ENCODE data around the gene ZNF438.
A peak's percentile ranks its signal among the peaks of the same experiment; 100 is the strongest.
"Not testable (repeated sequence)": the region's sequence is repeated elsewhere in the genome, so short reads cannot be mapped to it uniquely, and the experiment has no call there.

ZNF438 gene, protein sequence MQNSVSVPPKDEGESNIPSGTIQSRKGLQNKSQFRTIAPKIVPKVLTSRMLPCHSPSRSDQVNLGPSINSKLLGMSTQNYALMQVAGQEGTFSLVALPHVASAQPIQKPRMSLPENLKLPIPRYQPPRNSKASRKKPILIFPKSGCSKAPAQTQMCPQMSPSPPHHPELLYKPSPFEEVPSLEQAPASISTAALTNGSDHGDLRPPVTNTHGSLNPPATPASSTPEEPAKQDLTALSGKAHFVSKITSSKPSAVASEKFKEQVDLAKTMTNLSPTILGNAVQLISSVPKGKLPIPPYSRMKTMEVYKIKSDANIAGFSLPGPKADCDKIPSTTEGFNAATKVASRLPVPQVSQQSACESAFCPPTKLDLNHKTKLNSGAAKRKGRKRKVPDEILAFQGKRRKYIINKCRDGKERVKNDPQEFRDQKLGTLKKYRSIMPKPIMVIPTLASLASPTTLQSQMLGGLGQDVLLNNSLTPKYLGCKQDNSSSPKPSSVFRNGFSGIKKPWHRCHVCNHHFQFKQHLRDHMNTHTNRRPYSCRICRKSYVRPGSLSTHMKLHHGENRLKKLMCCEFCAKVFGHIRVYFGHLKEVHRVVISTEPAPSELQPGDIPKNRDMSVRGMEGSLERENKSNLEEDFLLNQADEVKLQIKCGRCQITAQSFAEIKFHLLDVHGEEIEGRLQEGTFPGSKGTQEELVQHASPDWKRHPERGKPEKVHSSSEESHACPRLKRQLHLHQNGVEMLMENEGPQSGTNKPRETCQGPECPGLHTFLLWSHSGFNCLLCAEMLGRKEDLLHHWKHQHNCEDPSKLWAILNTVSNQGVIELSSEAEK

DNA sequence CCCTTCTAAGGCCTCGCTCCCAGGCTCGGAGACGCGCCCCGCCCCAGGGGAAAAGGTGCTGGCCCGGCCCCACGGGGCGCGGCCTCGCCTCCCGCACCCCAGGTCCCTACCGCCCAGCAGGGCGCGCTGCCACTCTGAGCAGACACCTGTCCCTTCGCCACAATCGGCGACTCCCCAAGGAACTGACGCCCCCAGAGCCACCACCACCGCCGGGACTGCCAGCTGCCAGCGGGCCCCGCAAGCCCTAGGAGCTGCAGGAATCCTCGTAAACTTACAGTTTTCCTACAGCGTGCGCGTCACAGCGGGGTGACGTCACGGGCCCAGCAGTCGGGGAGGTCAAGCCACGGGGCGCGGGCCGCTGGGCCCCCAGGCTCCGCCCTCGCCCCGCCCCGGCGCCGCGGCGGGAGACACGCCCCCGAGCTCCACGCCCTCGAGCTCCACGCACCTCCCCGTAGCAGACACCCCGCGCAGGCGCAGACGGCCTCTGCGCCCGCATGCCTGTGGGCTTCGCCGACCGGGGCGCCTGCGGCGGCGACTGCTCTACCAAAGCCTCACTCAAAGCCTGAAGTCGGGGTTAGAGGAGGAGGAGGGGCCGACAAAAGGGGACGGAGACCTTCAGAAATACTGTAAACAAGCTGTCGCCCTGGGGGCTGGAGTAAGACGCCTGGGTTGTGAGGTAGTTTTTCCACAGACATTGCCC lies at the start of gene ZNF438:
Gene ZNF438 (minus strand): TSS at position 308 of the 700 bp plus-strand sequence. CDS start 154,831 bp downstream, outside the sequence.
- DNase-seq, result peak; percentile 94 to 95

DNA sequence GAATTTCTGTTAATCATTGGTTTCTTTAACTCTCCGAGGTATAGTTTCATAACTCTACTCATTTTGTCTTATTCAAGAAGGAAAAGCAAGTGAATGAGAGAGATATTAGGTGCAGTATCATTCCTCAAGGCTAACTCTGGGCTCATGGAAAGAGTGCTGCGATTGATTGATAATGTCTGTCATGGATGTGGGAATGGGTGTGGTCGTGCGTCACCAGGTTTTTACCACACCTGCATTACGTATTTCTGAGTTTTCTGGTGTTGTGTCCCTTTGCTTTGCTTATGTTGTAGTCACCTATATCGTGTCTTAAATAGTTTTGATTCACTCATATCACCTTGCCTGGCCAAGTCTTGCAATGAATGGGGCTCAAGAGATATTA lies 44.9 kb upstream of the ZNF438 start:
- DNase-seq, result no peak

DNA sequence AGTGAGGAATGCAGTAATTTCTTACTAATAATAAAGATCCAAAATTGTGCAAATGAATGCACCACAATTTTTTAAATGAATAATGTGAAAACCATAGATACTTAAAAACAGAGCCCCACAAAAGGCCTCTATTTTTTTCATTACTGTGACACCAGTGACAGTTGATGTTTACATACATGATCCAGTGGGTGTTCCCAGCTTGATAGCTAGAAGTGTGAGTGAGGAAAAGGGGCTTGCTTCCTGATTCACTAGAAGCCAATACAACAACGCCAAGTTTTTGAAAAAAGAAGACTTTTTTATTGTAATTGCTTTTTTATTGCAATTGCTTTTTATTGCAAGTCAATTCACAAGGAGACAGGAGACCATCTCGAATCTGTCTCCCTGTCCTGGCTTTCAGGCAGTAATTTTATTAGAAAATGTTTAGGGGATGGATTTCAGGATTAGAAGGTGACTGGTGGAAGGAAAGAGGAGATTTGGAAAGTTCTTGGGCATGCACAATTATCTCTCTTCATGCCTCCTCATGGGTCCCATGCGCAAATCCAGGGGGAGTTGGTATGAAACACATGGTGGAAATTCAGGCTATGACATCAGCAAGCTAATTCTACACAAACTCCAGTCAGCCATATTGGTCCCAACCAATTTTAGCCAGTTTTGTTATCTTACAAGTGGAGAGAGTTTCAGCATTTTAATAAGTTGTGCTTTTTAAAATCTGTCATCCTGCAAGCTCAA lies 44.4 kb upstream of the ZNF438 start:
- DNase-seq, result no peak

DNA sequence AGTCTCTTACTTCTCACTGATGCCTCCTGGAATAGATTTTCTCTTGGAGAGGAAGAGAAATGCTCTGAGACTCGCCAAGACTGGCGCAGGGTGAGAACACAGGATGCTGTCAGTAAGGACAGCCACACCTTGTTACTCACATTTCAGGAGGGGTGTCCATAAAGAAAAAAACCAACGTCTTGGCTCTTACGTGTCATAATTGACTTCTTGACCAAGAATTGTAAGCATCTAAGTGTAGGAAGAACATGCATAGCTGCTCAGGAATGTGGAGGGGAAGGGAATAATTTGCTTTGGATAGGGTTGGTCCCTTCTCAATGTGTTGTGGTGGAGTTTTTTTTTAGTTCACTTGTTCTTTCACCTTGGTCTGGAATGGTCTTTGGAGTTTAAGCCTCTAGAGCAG lies 43.8 kb upstream of the ZNF438 start:
- no peak for DNase-seq

DNA sequence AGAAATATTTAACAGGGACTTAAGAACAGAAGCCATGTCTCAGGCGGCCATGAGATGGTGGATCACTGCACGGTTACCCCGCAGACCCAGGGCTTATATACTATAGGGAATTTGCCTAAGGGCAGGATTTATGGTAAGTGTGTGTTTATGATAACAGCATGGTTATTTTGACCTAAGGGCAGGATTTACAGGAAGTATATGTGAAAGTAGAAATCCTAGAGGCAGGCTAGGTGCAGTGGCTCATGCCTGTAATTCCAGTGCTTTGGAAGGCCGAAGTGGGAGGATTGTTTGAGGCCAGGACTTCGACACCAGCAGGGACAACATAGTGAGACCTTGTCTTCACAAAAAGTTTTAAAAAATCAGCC lies 43.0 kb upstream of the ZNF438 start:
- DNase-seq, result no peak

DNA sequence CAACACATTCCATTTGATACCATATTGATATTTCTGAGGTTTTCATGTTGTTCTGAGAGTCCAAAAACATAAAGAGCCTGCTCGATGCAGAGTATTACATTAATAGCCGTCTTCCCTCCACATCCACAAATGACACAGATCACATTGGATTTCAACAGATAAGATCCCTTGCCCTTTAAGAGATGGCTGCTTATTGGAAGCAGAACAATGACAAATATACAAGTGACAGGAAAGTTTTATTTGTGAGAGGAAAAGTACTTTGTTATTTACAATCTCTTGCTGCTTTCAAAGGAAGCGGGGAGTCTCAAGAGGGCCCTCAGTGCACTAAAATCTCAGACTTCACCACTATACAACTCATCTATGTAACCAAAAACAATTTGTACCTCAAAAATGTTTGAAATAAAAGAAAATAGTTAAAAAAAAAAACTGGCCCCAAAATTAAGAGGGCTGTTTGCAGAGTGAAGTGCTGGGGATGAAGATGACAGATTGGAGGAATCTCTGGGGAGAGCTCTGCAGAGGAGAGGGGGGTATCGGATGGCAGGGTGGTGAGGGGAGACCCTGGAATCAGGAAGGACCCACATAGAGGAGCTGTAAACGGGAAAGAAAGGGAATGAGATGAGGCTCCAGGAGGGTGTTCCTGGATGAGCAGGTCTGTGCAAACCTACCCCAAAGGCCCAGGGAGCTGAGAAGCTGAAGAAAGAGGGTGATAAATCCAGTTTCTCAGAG lies 42.5 kb upstream of the ZNF438 start:
- DNase-seq, result no peak

DNA sequence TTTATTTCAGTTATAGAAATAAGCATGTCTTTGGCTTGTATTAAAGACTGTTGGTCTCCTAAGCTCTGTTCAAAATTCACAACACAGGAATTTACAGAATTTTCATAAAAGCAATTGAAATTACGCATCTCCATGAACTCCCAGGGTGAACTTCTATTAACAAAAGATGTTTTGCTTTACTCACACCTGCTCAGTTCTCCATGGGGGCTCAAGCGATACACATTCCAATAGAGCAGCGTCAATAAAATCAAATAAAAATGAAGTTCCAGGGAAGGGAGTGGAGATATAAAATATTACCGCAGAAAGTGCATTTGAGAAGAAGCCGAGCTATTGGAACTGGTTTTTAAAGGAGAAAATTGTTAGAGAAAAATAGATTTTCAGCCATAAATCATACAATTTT lies 41.5 kb upstream of the ZNF438 start:
- no peak for DNase-seq

DNA sequence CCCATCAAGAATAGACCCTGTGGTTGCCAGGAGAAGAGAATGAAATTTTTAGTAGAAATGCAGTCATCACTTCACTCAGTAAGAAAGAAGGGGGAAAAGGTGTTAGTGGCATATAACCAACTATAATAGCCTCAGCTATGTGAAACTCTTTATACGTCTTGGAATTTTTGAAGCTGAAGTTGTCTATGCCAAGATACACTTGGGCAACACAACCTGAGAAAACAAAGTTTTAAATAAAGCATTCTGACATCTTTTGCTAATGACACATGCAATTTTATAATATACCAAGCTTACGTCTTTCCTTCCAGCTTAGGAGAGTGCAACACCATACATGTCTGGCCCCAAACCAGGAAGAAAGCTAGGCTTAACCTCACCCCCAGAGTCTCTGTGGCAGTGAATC lies 40.8 kb upstream of the ZNF438 start:
- DNase-seq, result no peak

DNA sequence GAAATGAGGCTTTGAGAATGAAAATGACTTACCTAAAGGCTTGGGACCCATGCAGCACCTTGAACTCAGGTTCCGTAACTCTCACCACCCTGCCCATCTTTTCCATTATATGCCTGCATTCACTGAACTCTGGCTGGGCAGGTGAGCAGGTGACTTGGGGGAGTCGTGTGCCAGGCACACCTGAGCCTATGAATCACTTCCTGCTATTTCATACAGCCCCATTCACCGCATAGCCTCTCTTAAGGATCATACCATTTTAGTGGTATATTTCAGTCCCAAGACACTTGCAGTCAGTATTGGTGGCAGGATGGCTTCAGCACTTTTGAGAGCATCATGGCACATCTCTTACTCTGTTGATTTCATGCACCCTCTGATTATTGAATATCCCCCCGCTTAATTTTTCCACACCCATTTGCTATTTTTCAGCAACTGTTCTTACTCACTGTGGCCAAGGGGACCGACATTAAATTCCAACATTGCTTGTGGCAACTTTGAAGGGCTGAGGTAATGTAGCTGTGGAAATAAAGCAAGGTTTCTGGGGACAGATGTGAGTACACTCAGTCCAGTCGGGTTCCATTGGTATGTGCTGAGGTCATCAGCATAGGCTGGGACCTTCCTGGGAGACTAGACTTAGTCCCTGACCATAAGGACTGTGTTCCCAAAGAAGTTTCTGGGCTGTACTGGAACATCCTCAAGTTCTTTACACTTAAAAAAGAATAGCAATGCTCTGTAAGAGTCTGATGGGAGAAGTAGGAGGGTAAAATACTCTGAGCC lies 39.8 kb upstream of the ZNF438 start:
- no peak for DNase-seq

DNA sequence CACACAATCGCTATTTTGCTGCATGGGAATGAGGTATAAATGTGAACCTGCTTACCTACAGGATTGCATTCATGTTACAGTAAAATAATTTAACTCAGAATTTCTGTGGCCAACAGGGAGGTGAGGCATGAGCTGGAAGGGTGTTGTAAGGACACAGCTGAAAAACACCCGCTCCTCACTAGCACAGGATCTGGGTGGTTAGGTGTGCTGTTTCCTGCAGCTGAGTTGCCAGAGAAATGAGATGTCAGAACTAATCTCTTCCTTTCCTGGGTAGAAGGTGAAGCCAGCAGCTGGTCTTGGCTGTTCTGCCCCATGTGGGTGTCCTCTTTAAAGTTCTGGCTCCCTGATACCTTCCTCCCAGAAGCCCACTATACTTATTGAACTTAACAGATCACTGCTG lies 39.0 kb upstream of the ZNF438 start:
- DNase-seq, result no peak

DNA sequence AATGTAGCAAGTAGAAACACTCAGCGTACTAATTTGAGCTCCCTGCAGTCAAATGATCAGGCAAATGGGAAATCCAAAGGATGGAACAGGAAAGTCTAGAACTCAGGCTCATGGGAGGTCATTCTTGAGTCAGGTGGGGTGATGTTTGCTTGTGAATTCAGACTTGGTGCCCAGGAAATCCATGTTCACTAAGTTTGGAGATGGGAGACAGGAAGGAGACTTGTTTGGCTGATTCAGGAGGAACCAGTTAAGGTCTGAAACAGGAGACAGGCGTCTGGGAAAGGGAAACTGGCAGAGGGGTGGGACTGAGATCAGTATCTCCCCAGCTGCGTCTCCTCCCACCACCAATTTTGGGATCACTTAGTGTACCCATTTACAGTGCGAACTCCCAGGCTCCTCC lies 38.4 kb upstream of the ZNF438 start:
- no peak for DNase-seq

DNA sequence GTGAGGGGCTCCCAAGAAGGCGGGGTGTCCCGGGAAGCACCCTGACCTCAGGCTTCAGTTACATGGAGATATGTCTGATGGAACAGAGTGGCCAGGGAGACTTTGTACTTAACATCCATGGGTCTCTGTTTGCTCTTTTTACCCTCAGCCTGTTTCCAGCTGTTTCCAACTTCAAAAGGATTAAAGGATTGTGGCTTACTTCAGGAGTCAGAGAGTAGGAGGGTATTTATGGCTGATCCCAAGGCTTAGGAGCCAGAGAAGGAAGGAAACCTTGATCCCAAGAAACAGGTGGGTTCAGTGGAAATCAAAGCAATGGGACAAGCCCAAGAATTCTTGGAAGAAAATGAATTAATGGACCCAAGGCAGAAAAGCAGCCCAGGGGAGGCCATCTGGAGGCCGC lies 37.7 kb upstream of the ZNF438 start:
- no peak for DNase-seq

DNA sequence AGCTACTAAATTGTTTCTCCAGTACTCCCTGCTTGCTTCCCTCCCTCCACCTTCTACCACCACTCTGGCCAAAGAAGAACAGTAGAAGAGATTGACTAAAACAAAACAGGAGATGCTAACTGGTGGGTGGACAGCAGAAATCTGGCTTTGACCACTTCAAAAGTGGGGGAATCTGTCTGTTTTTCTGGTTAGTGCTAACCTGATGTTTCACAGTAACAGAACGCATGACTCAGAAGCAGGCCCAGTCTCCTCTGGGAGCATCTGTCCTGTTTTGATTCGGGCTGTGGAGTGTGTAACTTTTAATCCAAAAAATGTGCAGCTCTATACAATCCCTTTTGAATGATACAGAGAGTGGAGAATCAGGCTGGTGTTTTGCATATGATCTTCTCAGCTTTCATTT lies 32.7 kb upstream of the ZNF438 start:
- no peak for DNase-seq

DNA sequence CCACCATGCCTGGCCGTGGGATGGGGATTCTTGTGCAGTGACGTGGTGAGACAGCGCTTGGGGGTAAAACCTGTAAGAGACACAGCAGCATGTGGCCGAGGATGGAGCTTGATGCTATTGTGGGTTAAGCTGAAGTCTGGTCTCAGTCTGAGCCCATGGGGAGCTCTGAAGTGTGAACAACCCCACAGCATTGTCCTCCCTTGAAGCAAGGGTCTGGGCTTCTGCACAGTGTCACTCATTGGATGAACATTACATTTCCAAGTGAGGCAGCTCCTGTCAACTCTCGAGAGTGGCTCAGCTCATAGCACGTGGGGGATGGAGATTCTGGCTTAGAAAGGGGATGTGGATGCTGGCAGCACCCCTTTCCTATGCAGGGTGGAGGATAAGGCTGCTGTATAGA lies 32.2 kb upstream of the ZNF438 start:
- DNase-seq, result no peak

DNA sequence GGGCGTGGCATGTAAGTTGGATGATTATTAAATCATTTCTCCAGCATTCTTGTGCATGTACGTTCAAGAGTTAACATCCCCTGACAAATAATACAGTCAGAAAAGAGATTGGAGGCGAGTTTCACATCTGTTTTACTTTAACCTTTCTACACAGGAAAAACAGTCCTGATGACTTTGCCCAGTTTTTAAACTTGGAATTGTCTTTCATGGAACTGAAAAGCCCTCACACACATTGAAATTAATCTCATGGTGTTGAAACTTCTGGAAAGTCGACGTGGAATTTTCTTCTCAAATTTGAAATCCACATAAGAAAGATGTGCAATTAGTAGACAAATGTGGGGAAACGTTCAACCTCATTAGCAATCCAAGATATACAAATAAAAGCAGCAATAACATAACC lies 31.2 kb upstream of the ZNF438 start:
- no peak for DNase-seq

DNA sequence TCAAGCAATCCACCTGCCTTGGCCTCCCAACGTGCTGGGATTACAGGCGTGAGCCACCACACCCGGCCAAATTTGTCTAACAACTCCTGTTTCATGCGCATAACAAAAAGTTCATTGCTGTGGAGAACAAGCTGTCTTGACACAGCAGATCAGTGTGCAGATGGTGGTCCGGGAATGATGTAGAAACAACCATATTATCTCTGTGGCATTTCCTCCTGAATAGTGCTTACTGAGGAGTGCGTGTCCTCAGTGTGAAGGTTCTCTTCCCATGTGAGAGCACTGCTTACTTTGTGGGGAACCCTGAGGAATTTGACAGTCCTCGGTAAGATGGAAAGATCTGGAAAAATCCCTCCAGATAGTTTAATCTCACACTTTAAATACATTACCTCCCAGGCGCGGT lies 30.3 kb upstream of the ZNF438 start:
- DNase-seq, result no peak

DNA sequence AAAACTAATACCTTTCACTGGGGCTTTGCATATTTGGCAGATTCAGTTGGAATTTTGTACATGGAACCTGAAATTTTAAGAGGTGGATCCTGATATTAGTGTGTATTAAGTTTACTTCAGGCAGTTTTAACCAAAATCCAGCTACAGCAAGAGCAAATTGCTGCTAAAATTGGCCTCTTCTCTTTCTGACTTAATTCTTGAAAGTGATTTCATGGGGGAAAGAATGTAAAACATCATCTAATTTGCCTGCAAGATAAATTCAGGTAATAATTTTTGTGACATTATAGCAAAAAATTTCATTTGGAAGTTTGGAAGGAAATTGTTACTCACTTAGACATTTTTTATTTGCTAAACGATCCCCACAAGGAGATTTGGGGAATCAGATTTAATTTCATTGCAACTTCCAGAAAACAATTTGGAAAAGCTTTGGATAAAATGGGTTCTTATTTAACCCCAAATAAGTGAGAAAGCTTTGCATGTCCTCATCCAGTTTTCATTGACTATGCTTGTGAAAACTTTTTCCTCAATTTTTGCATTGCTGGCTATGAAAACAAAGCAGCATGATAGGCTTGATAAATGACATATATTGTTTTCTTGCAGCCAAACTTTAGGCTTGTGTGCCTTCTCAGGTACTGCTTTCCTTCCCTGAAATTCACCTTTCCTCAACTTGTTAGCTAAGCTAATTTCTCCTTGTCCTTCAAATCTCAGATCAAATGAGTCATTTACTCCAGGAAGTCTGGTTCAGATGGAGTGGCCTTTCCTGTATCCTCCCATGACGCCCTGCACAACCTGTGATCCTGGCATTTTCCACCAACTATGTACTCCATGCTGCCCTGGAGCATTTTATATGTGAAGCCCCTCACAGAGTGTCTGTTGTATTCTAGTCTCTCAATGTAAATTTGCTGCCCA lies 27.4 kb upstream of the ZNF438 start:
- no peak for DNase-seq

DNA sequence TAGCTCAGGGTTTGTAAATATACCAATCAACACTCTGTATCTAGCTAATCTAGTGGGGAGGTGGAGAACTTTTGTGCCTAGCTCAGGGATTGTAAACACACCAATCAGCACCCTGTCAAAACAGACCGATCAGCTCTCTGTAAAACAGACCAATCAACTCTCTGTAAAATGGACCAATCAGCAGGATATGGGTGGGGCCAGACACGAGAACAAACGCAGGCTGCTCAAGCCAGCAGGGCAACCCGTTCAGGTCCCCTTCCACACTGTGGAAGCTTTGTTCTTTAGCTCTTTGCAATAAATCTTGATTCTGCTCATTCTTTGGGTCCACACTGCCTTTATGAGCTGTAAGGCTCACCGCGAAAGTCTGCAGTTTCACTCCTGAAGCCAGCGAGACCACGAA lies 25.0 kb upstream of the ZNF438 start:
- DNase-seq, result not testable (repeated sequence)

DNA sequence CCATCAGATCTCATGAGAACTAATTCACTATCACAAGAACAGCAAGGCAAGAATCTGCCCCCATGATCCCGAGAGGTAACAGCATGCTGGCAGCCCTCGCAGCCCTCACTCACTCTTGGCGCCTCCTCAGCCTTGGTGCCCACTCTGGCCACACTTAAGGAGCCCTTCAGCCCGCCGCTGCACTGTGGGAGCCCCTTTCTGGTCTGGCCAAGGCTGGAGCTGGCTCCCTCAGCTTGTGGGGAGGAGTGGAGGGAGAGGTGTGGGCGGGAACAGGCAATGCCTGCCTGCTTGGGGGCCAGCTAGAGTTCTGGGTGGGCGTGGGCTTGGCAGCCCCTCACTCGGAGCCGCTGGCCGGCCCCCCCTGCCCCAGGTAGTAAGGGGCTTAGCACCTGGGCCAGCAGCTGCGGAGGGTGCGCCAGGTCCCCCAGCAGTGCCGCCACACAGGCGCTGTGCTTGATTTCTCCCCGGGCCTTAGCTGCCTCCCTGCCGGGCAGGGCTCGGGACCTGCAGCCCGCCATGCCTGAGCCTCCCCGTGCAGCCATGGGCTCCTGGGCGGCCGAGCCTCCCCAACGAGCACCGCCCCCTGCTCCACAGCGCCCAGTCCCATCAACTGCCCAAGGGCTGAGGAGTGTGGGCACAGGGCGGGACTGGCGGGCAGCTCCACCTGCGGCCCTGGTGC lies 24.0 kb upstream of the ZNF438 start:
- no peak for DNase-seq

DNA sequence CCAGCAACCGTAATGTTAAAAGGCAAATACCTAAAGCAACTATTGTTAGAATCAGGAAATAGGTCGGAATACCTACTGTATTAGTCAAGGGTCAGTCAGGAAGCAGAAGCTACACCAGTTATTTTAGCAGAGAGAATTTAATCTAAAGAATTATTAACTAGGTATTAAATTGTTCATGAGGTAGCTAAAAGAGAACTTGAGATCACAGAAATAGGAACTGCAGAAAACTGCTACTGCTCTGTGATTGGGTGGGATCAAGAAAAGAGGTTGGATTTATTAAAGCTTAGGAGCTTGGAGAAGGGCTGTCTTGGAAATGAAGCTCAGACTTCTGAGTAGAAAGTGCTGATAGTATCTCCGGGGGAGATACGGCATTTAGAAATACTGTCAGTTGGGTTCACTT lies 20.0 kb upstream of the ZNF438 start:
- peak in 1 of 2 experiments; percentile 11 for DNase-seq

All from Kasumi-1 (cell line).